ENCODE results near the gene DSCAM. TPM values are rescaled to one million over a fixed set of nuclear protein-coding genes. Genes with fewer than 3 reads are reported as not detected.

DSCAM gene
- total and polyA plus RNA-seq, 2 donors (not counting 3 experiments of a cell fraction or from before 2014, with no cell fraction given): not detected

GRCh38 chr21:40871099-40871498 lies 24.1 kb upstream of the DSCAM start:
- POLR2A ChIA-PET: no interaction called here
- dilution Hi-C loops (cut with MboI; ENCODE audit: extremely low pct_ligation_motif_present, low sequenced_read_pairs) (no loop called here), intact Hi-C loops (cut with micrococcal nuclease) (no loop called here)
- CTCF ChIA-PET: no interaction called here
- H3K9ac ChIP-seq (replicated peaks; ENCODE audit: extremely low read depth, insufficient read depth, low read length): no peak overlapping the region
- no peak overlapping the region for H3K4me3 ChIP-seq (replicated peaks in 1 of 3; ENCODE audit: insufficient read depth in 1 of 3, low read depth in 1 of 3, low read length in 3 of 3)
- TF ChIP-seq GATA2 (IDR thresholded peaks at IDR 0.05; ENCODE audit: insufficient read depth, insufficient read length, low read depth, low read length) (no peak), MAX (IDR thresholded peaks at IDR 0.05; ENCODE audit: insufficient read depth, insufficient read length) (no peak), JUN (IDR thresholded peaks at IDR 0.05; ENCODE audit: borderline replicate concordance, insufficient read depth, insufficient read length, low read depth) (no peak), POLR2AphosphoS5 (IDR thresholded peaks at IDR 0.05; ENCODE audit: insufficient read depth, low read depth, low read length) (no peak), CTCF (IDR thresholded peaks at IDR 0.05; ENCODE audit: extremely low read depth in 1 of 2, insufficient read depth in 1 of 2, low read depth in 1 of 2, low read length in 2 of 2) (no peak), MYC (IDR thresholded peaks at IDR 0.05; ENCODE audit: low read depth, low read length) (no peak), EZH2 (IDR thresholded peaks at IDR 0.05; ENCODE audit: borderline replicate concordance, low read depth, low read length, severe bottlenecking) (no peak), FOS (IDR thresholded peaks at IDR 0.05; ENCODE audit: borderline replicate concordance, insufficient read depth, low read length) (no peak), POLR2A (IDR thresholded peaks at IDR 0.05; ENCODE audit: low read depth, low read length) (no peak)
- FAIRE-seq: no peak
- H3K79me2 ChIP-seq (ENCODE audit: control insufficient read depth, insufficient read depth, low read length): no peaks in the 10 kb centered on the region
- H3K9me1 ChIP-seq (replicated peaks; ENCODE audit: control insufficient read depth, extremely low read depth, insufficient read depth, low read length): no peaks in the 10 kb centered on the region
- no peaks in the 10 kb centered on the region for H3K4me1 ChIP-seq (ENCODE audit: control insufficient read depth, extremely low read depth, insufficient read depth, low read length)
- no peak for DNase-seq (ENCODE audit: low read depth, low spot score)
- H2AFZ ChIP-seq (ENCODE audit: low read depth, low read length): no peak overlapping the region
- H4K20me1 ChIP-seq (replicated peaks; ENCODE audit: control insufficient read depth, extremely low read depth, insufficient read depth, low read length): no peaks in the 10 kb centered on the region
- H3K9me3 ChIP-seq (replicated peaks; ENCODE audit: control insufficient read depth, insufficient read depth, low read length): peaks cover 3% of the 10 kb centered on the region
- no peak overlapping the region for H3K4me2 ChIP-seq (ENCODE audit: insufficient read depth, low read length)
- no peaks in the 10 kb centered on the region for H3K36me3 ChIP-seq (ENCODE audit: control insufficient read depth in 2 of 2, extremely low read depth in 1 of 2, insufficient read depth in 2 of 2, low read length in 2 of 2)
- H3K27ac ChIP-seq (ENCODE audit: insufficient read depth, low read depth, low read length): no peak overlapping the region
- BruUV-seq (replicated peaks): no TSS peak
- no peaks in the 10 kb centered on the region for H3K27me3 ChIP-seq (ENCODE audit: control insufficient read depth in 2 of 2, insufficient read depth in 2 of 2, low read length in 2 of 2)
